Thymus (tissue), 11 donors: ENCODE results near the gene LRP10. TPM values are rescaled to one million over a fixed set of nuclear protein-coding genes. Genes with fewer than 3 reads are reported as not detected.

Experiments used
- DNase-seq, 9 donors: peaks; one replicate each; pipeline ENCODE4 v3.0.0-alpha.2; 2013; ENCODE audit warnings: low spot score in 9 of 9, low read depth in 6 of 9, missing footprints in 1 of 9
- H3K27ac ChIP-seq, 2 donors: one replicate each; pipeline ENCODE4 v1.5.1; 2013; ENCODE audit warnings: control low read depth in 1 of 2, low read depth in 1 of 2, low read length in 1 of 2, mild to moderate bottlenecking in 1 of 2, moderate library complexity in 1 of 2
- H3K27me3 ChIP-seq, 2 donors: one replicate each; pipeline ENCODE4 v1.5.1; 2013; ENCODE audit warnings: low read length in 1 of 2; ENCODE audit not compliant: control insufficient read depth in 2 of 2, insufficient read depth in 1 of 2
- H3K36me3 ChIP-seq, 2 donors: one replicate each; pipeline ENCODE4 v1.5.1; 2013; ENCODE audit warnings: low read length in 1 of 2, mild to moderate bottlenecking in 1 of 2, moderate library complexity in 1 of 2; ENCODE audit not compliant: control insufficient read depth in 2 of 2, insufficient read depth in 2 of 2
- H3K4me1 ChIP-seq, 2 donors: one replicate each; pipeline ENCODE4 v1.5.1; 2013; ENCODE audit warnings: low read length in 2 of 2; ENCODE audit not compliant: control insufficient read depth in 2 of 2, insufficient read depth in 2 of 2
- H3K4me3 ChIP-seq, 2 donors: one replicate each; pipeline ENCODE4 v1.5.1; 2013; ENCODE audit warnings: low read length in 2 of 2, control low read depth in 1 of 2, mild to moderate bottlenecking in 1 of 2
- H3K9me3 ChIP-seq, 2 donors: one replicate each; pipeline ENCODE4 v1.5.1; 2013; ENCODE audit warnings: low read length in 1 of 2, mild to moderate bottlenecking in 1 of 2; ENCODE audit not compliant: control insufficient read depth in 2 of 2, insufficient read depth in 1 of 2
- WGBS: extraction: QIAGEN DNeasy Blood & Tissue Kit; methylation state at CpG from one replicate; pipeline ENCODE4 v1.1.7; 2013; 5-methylcytosine and 5-hydroxymethylcytosine counted together
- polyA plus RNA-seq: library from polyadenylated mRNA; stranded (reverse); fragments of 200-250 nt; gene quantifications from one replicate; pipeline ENCODE4 v1.2.3, GENCODE V29; 2013
- total RNA-seq: library from RNA; stranded (reverse); fragments of 120-200 nt; gene quantifications from one replicate; pipeline ENCODE4 v1.2.4, GENCODE V29; 2013
- donor health status: healthy.

The LRP10 gene
- total and polyA plus RNA-seq, 2 donors: 11.4 to 18.6 TPM

DNA sequence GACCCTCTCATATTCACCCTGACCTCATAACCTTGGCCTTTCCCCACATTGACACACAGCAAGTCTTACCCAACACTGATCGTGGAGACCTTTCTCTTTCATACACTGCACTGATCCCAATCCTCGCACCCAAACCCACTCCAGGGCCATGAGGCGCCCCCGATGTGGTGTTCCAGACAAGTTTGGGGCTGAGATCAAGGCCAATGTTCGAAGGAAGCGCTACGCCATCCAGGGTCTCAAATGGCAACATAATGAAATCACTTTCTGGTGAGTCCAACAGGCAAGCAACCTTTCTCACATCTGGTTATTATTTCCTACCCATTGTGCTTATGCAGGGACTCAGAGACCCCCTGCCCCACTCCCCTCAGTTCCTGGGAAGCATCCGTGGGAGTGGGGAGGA lies 29.8 kb upstream of the LRP10 start:
- WGBS: 98% methylated on average over 8 of the region's 8 CpGs
- peaks cover 4 to 19% of the 10 kb centered on the region in 2 donors for H3K4me1 ChIP-seq

DNA sequence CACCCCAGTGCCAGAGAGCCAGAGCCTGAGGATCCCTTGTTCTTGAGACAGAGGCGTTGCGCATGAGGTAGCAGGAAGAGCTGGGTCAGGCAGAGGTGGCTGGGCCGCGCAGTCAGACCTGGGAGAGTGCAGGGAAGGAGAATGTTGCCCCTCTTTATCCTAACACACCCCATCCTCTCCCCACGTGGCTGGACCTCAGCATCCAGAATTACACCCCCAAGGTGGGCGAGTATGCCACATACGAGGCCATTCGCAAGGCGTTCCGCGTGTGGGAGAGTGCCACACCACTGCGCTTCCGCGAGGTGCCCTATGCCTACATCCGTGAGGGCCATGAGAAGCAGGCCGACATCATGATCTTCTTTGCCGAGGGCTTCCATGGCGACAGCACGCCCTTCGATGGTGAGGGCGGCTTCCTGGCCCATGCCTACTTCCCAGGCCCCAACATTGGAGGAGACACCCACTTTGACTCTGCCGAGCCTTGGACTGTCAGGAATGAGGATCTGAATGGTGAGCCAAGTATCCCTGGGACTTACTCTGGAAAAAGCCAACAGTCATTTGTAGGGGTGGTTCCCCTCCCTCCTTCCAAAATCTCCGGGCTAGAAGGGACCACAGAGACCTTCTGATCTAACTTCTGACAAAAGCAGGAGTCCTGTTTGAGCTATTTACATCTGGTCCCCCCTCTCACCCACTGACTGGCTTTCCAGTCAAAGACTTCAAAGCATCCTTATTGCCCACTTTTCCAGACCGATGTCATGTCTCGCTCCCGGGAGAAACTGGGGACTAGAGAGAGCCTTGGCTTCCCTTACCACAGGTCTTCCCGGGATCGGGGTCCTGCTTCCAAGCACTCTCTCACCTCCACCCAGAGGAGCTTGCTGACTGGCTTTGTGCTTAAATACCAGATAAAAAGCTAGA lies 29.1 kb upstream of the LRP10 start:
- Histone ChIP-seq H3K27ac (no peak overlapping the region), H3K36me3 (no peaks in the 10 kb centered on the region), H3K4me3 (no peak overlapping the region), H3K27me3 (peaks cover 17 to 51% of the 10 kb centered on the region in 2 donors), H3K9me3 (peaks cover 0 to 1% of the 10 kb centered on the region in 2 donors), H3K4me1 (peaks cover 2 to 12% of the 10 kb centered on the region in 2 donors)
- WGBS: 98% methylated on average over 28 of the region's 28 CpGs
- no peak for DNase-seq

More for the DNA sequence above, 29.8 kb upstream of the LRP10 start:
- Histone ChIP-seq H3K4me3 (no peak overlapping the region), H3K27me3 (peaks cover 20 to 54% of the 10 kb centered on the region in 2 donors), H3K9me3 (peaks cover 0 to 1% of the 10 kb centered on the region in 2 donors), H3K36me3 (no peaks in the 10 kb centered on the region), H3K27ac (no peak overlapping the region)
- DNase-seq: no peak

DNA sequence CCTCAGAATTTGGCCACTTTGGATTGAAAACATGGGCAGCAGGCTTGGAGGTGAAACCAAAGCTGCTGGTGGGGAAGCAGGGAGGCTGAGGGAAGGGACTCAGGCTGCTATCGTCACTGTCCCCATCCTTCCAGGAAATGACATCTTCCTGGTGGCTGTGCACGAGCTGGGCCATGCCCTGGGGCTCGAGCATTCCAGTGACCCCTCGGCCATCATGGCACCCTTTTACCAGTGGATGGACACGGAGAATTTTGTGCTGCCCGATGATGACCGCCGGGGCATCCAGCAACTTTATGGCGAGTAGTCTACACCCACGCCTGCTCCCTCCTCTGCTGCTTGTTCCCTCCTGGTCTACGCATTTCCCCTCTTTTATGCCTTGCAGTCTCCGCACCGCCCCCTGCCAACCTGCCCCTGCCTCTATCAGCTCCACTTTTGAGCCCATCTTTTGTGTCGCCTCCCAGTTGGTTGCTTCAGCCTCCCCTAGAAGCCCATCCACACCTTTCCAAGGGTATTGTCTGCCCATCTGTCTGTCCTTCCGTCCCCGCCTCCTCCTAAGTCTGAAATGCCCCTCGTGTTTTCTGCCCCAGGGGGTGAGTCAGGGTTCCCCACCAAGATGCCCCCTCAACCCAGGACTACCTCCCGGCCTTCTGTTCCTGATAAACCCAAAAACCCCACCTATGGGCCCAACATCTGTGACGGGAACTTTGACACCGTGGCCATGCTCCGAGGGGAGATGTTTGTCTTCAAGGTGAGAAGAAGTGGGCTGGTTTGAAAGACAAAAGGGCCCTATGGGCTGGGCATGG lies 28.2 kb upstream of the LRP10 start:
- H3K36me3 ChIP-seq: no peaks in the 10 kb centered on the region
- peaks cover 1 to 4% of the 10 kb centered on the region in 2 donors for H3K9me3 ChIP-seq
- DNase-seq: no peak
- H3K4me1 ChIP-seq: peaks cover 6 to 13% of the 10 kb centered on the region in 2 donors
- no peak overlapping the region for H3K4me3 ChIP-seq
- H3K27ac ChIP-seq: no peak overlapping the region
- WGBS: 95% methylated on average over 21 of the region's 21 CpGs
- peaks cover 9 to 50% of the 10 kb centered on the region in 2 donors for H3K27me3 ChIP-seq

- no peak for DNase-seq
- Histone ChIP-seq H3K27me3 (peaks cover 5 to 50% of the 10 kb centered on the region in 2 donors), H3K4me1 (peaks cover 4 to 20% of the 10 kb centered on the region in 2 donors), H3K9me3 (peaks cover 1 to 4% of the 10 kb centered on the region in 2 donors), H3K4me3 (no peak overlapping the region), H3K36me3 (no peaks in the 10 kb centered on the region), H3K27ac (no peak overlapping the region)
- 97% methylated on average over 22 of the region's 22 CpGs for WGBS
These were observed 27.1 kb upstream of the LRP10 start for GRCh38 chr14:22844221-22845102.

DNA sequence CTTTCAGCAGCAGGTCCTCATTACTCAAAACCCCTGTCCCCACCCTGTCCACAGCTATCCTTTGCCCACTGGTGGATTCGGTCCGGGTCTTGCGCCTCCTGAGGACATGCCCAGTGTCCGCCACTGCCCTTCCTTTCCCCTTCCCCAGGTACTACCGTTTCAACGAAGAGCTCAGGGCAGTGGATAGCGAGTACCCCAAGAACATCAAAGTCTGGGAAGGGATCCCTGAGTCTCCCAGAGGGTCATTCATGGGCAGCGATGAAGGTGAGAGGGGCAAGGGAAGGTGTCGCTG lies 26.5 kb upstream of the LRP10 start:
- no peak overlapping the region for H3K4me3 ChIP-seq
- H3K9me3 ChIP-seq: peaks cover 1 to 4% of the 10 kb centered on the region in 2 donors
- peaks cover 4 to 20% of the 10 kb centered on the region in 2 donors for H3K4me1 ChIP-seq
- WGBS: 97% methylated on average over 9 of the region's 9 CpGs
- H3K36me3 ChIP-seq: no peaks in the 10 kb centered on the region
- H3K27ac ChIP-seq: no peak overlapping the region
- no peak for DNase-seq
- peaks cover 5 to 49% of the 10 kb centered on the region in 2 donors for H3K27me3 ChIP-seq

- H3K4me3 ChIP-seq: no peak overlapping the region
- H3K27ac ChIP-seq: no peak overlapping the region
- no peak for DNase-seq
- H3K4me1 ChIP-seq: peaks cover 4 to 21% of the 10 kb centered on the region in 2 donors
- 97% methylated on average over 26 of the region's 26 CpGs for WGBS
- H3K9me3 ChIP-seq: peaks cover 1 to 4% of the 10 kb centered on the region in 2 donors
- peaks cover 5 to 48% of the 10 kb centered on the region in 2 donors for H3K27me3 ChIP-seq
- no peaks in the 10 kb centered on the region for H3K36me3 ChIP-seq
These were observed 25.5 kb upstream of the LRP10 start for GRCh38 chr14:22845821-22846625.

DNA sequence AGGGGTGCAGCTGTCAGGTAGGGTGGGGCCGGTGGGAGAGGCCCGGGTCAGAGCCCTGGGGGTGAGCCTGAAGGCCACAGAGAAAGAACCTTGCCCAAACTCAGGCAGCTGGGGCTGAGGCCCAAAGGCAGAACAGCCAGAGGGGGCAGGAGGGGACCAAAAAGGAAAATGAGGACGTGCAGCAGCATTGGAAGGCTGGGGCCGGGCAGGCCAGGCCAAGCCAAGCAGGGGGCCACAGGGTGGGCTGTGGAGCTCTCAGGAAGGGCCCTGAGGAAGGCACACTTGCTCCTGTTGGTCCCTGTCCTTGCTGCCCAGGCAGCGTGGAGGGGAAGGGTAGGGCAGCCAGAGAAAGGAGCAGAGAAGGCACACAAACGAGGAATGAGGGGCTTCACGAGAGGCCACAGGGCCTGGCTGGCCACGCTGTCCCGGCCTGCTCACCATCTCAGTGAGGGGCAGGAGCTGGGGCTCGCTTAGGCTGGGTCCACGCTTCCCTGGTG lies 24.7 kb upstream of the LRP10 start:
- Histone ChIP-seq H3K36me3 (no peaks in the 10 kb centered on the region), H3K9me3 (peaks cover 1 to 4% of the 10 kb centered on the region in 2 donors), H3K27ac (no peak overlapping the region), H3K4me1 (peaks cover 4 to 26% of the 10 kb centered on the region in 2 donors), H3K27me3 (peaks cover 5 to 45% of the 10 kb centered on the region in 2 donors), H3K4me3 (no peak overlapping the region)
- WGBS: 93% methylated on average over 11 of the region's 11 CpGs
- no peak for DNase-seq
